ENCODE results near the gene SLC22A14.

DNA sequence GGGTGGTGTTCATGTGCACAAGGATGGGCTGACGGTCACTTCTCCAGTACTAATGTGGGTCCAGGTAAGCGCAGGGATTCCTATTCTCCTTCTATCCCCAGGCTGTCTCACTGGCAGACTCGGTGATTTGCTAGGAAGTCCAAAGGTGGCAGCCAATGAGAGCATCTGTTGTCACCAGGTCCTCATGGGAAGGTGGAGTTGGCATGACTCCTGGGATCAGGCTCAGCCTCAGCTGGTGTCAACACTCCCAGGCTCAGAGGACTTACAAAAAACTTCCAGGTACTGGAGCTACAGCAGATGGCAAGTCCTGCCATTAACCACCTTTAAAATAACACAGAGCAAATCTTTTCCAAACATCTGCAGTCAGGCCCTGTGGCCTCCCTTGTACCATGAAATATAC, 78.3 kb downstream of the SLC22A14 start:
- TF ChIP-seq EZH2 (IDR thresholded peaks at IDR 0.05) (no peak), POLR2AphosphoS5 (IDR thresholded peaks at IDR 0.05; ENCODE audit: borderline replicate concordance, low read depth, low read length) (no peak)

Measured in SK-N-MC (cell line).